Stimulated activated naive B cell treated with anti-CD40 and anti-IgM and Interleukin-4, amounts not matched to agents 10 μg/mL and 1 μg/mL and 100 μg/mL, for 72 hours (primary cell): ENCODE measurements around the gene SERPINE3.
A peak's percentile ranks its signal among the peaks of the same experiment; 100 is the strongest.

Source experiments
- ATAC-seq, 2 donors: fragments of 150-1000 bp; cut with Tn5 transposase; replicated peaks; 2 replicates each; pipeline ENCODE4 v1.10.0; 2021; ENCODE audit warnings: moderate library complexity in 1 of 2
- DNase-seq: peaks from one replicate; pipeline ENCODE4 v3.0.0; 2021
- H3K27ac Mint-ChIP-seq: one replicate; pipeline ENCODE4 v1.8.0; 2022; ENCODE audit warnings: mild to moderate bottlenecking, mixed read lengths
- H3K27me3 Mint-ChIP-seq, 2 donors: one replicate each; pipeline ENCODE4 v1.8.0; 2022; ENCODE audit warnings: mixed read lengths in 2 of 2
- H3K36me3 Mint-ChIP-seq, 2 donors: one replicate each; pipeline ENCODE4 v1.8.0; 2022; ENCODE audit warnings: mixed read lengths in 2 of 2, mild to moderate bottlenecking in 1 of 2
- H3K4me1 Mint-ChIP-seq, 2 donors: one replicate each; pipeline ENCODE4 v1.8.0; 2022; ENCODE audit warnings: mixed read lengths in 2 of 2, mild to moderate bottlenecking in 1 of 2
- H3K4me3 Mint-ChIP-seq, 2 donors: one replicate each; pipeline ENCODE4 v1.8.0; 2022; ENCODE audit warnings: mild to moderate bottlenecking in 2 of 2, mixed read lengths in 2 of 2, moderate library complexity in 1 of 2
- H3K9me3 Mint-ChIP-seq, 2 donors: one replicate each; pipeline ENCODE4 v1.8.0; 2022; ENCODE audit warnings: mixed read lengths in 2 of 2, mild to moderate bottlenecking in 1 of 2

SERPINE3 gene

GRCh38 chr13:51361106-51361505 lies 21.6 kb downstream of the SERPINE3 start:
- H3K4me3 Mint-ChIP-seq, result no peak overlapping the region
- no peaks in the 10 kb centered on the region for H3K9me3 Mint-ChIP-seq
- H3K27ac Mint-ChIP-seq, result no peak overlapping the region
- no peaks in the 10 kb centered on the region for H3K27me3 Mint-ChIP-seq
- DNase-seq (no peak), ATAC-seq (no peak)
- H3K4me1 Mint-ChIP-seq, result peaks cover 0 to 4% of the 10 kb centered on the region in 2 donors
- H3K36me3 Mint-ChIP-seq, result peaks cover 18 to 49% of the 10 kb centered on the region in 2 donors

- no peak for ATAC-seq
- Mint-ChIP-seq H3K4me1 (peaks cover 0 to 2% of the 10 kb centered on the region in 2 donors), H3K36me3 (peaks cover 13 to 53% of the 10 kb centered on the region in 2 donors), H3K27me3 (no peaks in the 10 kb centered on the region), H3K4me3 (no peak overlapping the region), H3K9me3 (no peaks in the 10 kb centered on the region), H3K27ac (no peak overlapping the region)
- DNase-seq, result no peak
Measured at GRCh38 chr13:51363625-51364024, 24.1 kb downstream of the SERPINE3 start.

GRCh38 chr13:51364404-51365008 lies 25.0 kb downstream of the SERPINE3 start:
- peaks cover 0 to 2% of the 10 kb centered on the region in 2 donors for H3K4me1 Mint-ChIP-seq
- peaks cover 18 to 58% of the 10 kb centered on the region in 2 donors for H3K36me3 Mint-ChIP-seq
- H3K4me3 Mint-ChIP-seq, result no peak overlapping the region
- H3K9me3 Mint-ChIP-seq, result no peaks in the 10 kb centered on the region
- H3K27me3 Mint-ChIP-seq, result no peaks in the 10 kb centered on the region
- ATAC-seq, result no peak
- DNase-seq, result no peak
- no peak overlapping the region for H3K27ac Mint-ChIP-seq

- DNase-seq, result no peak
- Mint-ChIP-seq H3K4me1 (no peaks in the 10 kb centered on the region), H3K27me3 (no peaks in the 10 kb centered on the region), H3K4me3 (no peak overlapping the region), H3K9me3 (no peaks in the 10 kb centered on the region), H3K36me3 (peaks cover 13 to 27% of the 10 kb centered on the region in 2 donors), H3K27ac (no peak overlapping the region)
- ATAC-seq, result no peak
Measured at GRCh38 chr13:51370116-51370515, 30.6 kb downstream of the SERPINE3 start.

GRCh38 chr13:51370811-51371210 lies 31.3 kb downstream of the SERPINE3 start:
- DNase-seq (no peak), ATAC-seq (no peak)
- no peaks in the 10 kb centered on the region for H3K4me1 Mint-ChIP-seq
- H3K27ac Mint-ChIP-seq, result no peak overlapping the region
- no peak overlapping the region for H3K4me3 Mint-ChIP-seq
- H3K9me3 Mint-ChIP-seq, result no peaks in the 10 kb centered on the region
- no peaks in the 10 kb centered on the region for H3K27me3 Mint-ChIP-seq
- peaks cover 16 to 31% of the 10 kb centered on the region in 2 donors for H3K36me3 Mint-ChIP-seq

- no peaks in the 10 kb centered on the region for H3K27me3 Mint-ChIP-seq
- DNase-seq, result no peak
- no peaks in the 10 kb centered on the region for H3K9me3 Mint-ChIP-seq
- no peak overlapping the region for H3K4me3 Mint-ChIP-seq
- H3K36me3 Mint-ChIP-seq, result peaks cover 21 to 29% of the 10 kb centered on the region in 2 donors
- no peak overlapping the region for H3K27ac Mint-ChIP-seq
- H3K4me1 Mint-ChIP-seq, result no peaks in the 10 kb centered on the region
- ATAC-seq, result no peak
Measured at GRCh38 chr13:51371768-51372399, 32.4 kb downstream of the SERPINE3 start.

- Mint-ChIP-seq H3K27me3 (no peaks in the 10 kb centered on the region), H3K27ac (no peak overlapping the region), H3K4me1 (no peaks in the 10 kb centered on the region), H3K4me3 (no peak overlapping the region), H3K9me3 (no peaks in the 10 kb centered on the region), H3K36me3 (peaks cover 25 to 35% of the 10 kb centered on the region in 2 donors)
- ATAC-seq, result no peak
- no peak for DNase-seq
Measured at GRCh38 chr13:51373451-51373850, 34.0 kb downstream of the SERPINE3 start.

- Mint-ChIP-seq H3K9me3 (no peaks in the 10 kb centered on the region), H3K36me3 (peaks cover 17 to 30% of the 10 kb centered on the region in 2 donors), H3K4me3 (no peak overlapping the region), H3K27me3 (no peaks in the 10 kb centered on the region), H3K27ac (no peak overlapping the region), H3K4me1 (no peaks in the 10 kb centered on the region)
- ATAC-seq (no peak), DNase-seq (no peak)
Measured at GRCh38 chr13:51380269-51380668, 40.8 kb downstream of the SERPINE3 start.

GRCh38 chr13:51385114-51385513 lies 45.6 kb downstream of the SERPINE3 start:
- Mint-ChIP-seq H3K4me1 (peaks cover 0 to 9% of the 10 kb centered on the region in 2 donors), H3K27ac (no peak overlapping the region), H3K4me3 (no peak overlapping the region), H3K27me3 (no peaks in the 10 kb centered on the region), H3K36me3 (peaks cover 10 to 17% of the 10 kb centered on the region in 2 donors), H3K9me3 (no peaks in the 10 kb centered on the region)
- no peak for ATAC-seq
- DNase-seq, result no peak

GRCh38 chr13:51394724-51395123 lies 55.2 kb downstream of the SERPINE3 start:
- Mint-ChIP-seq H3K36me3 (peaks cover 9 to 18% of the 10 kb centered on the region in 2 donors), H3K4me1 (peaks cover 10 to 24% of the 10 kb centered on the region in 2 donors), H3K9me3 (no peaks in the 10 kb centered on the region), H3K4me3 (no peak overlapping the region), H3K27me3 (no peaks in the 10 kb centered on the region), H3K27ac (no peak overlapping the region)
- ATAC-seq (no peak), DNase-seq (no peak)

- Mint-ChIP-seq H3K4me3 (no peak overlapping the region), H3K27me3 (no peaks in the 10 kb centered on the region), H3K36me3 (peaks cover 15 to 28% of the 10 kb centered on the region in 2 donors), H3K9me3 (no peaks in the 10 kb centered on the region), H3K27ac (no peak overlapping the region), H3K4me1 (peaks cover 9 to 35% of the 10 kb centered on the region in 2 donors)
- peak; percentile 91 to 97 for ATAC-seq
- DNase-seq, result no peak
Measured at GRCh38 chr13:51396352-51396751, 56.9 kb downstream of the SERPINE3 start.

- H3K4me3 Mint-ChIP-seq, result no peak overlapping the region
- no peak overlapping the region for H3K27ac Mint-ChIP-seq
- H3K9me3 Mint-ChIP-seq, result no peaks in the 10 kb centered on the region
- DNase-seq (no peak), ATAC-seq (no peak)
- H3K4me1 Mint-ChIP-seq, result peaks cover 12 to 40% of the 10 kb centered on the region in 2 donors
- peaks cover 18 to 25% of the 10 kb centered on the region in 2 donors for H3K36me3 Mint-ChIP-seq
- H3K27me3 Mint-ChIP-seq, result no peaks in the 10 kb centered on the region
Measured at GRCh38 chr13:51397262-51397941, 57.9 kb downstream of the SERPINE3 start.

GRCh38 chr13:51405176-51405575 lies 65.7 kb downstream of the SERPINE3 start:
- no peak for DNase-seq
- H3K9me3 Mint-ChIP-seq, result peaks cover 0 to 2% of the 10 kb centered on the region in 2 donors
- peaks cover 20 to 48% of the 10 kb centered on the region in 2 donors for H3K4me1 Mint-ChIP-seq
- ATAC-seq, result no peak
- no peaks in the 10 kb centered on the region for H3K27me3 Mint-ChIP-seq
- no peak overlapping the region for H3K4me3 Mint-ChIP-seq
- peaks cover 36 to 49% of the 10 kb centered on the region in 2 donors for H3K36me3 Mint-ChIP-seq
- H3K27ac Mint-ChIP-seq, result no peak overlapping the region

GRCh38 chr13:51412431-51412830 lies 72.9 kb downstream of the SERPINE3 start:
- peaks cover 2 to 4% of the 10 kb centered on the region in 2 donors for H3K9me3 Mint-ChIP-seq
- ATAC-seq (no peak), DNase-seq (no peak)
- H3K27ac Mint-ChIP-seq, result no peak overlapping the region
- no peaks in the 10 kb centered on the region for H3K27me3 Mint-ChIP-seq
- no peak overlapping the region for H3K4me3 Mint-ChIP-seq
- H3K4me1 Mint-ChIP-seq, result peaks cover 12 to 35% of the 10 kb centered on the region in 2 donors
- peaks cover 24 to 50% of the 10 kb centered on the region in 2 donors for H3K36me3 Mint-ChIP-seq
